Measurements from ENCODE around the gene EFHD2.

Gene EFHD2

GRCh38 chr1:15435239-15436077, 25.8 kb downstream of the EFHD2 start:
- TF ChIP-seq CTCF (conservative IDR thresholded peaks at IDR 0.05; ENCODE audit: low read length), result no peak
- no peak for DNase-seq (ENCODE audit: low read depth)
- no peak overlapping the region for H3K4me3 ChIP-seq (ENCODE audit: low read length)

GRCh38 chr1:15436881-15437442, 27.3 kb downstream of the EFHD2 start:
- TF ChIP-seq CTCF (conservative IDR thresholded peaks at IDR 0.05; ENCODE audit: low read length), result no peak
- no peak overlapping the region for H3K4me3 ChIP-seq (ENCODE audit: low read length)
- no peak for DNase-seq (ENCODE audit: low read depth)

GRCh38 chr1:15439325-15439724, 29.6 kb downstream of the EFHD2 start:
- no peak for DNase-seq (ENCODE audit: low read depth)
- TF ChIP-seq CTCF (conservative IDR thresholded peaks at IDR 0.05; ENCODE audit: low read length), result no peak

GRCh38 chr1:15440357-15440756, 30.7 kb downstream of the EFHD2 start:
- no peak for TF ChIP-seq CTCF (conservative IDR thresholded peaks at IDR 0.05; ENCODE audit: low read length)
- no peak overlapping the region for H3K4me3 ChIP-seq (ENCODE audit: low read length)
- no peak for DNase-seq (ENCODE audit: low read depth)

More at GRCh38 chr1:15439325-15439724, 29.6 kb downstream of the EFHD2 start:
- no peak overlapping the region for H3K4me3 ChIP-seq (ENCODE audit: low read length)

- no peak for TF ChIP-seq CTCF (conservative IDR thresholded peaks at IDR 0.05; ENCODE audit: low read length)
- DNase-seq (ENCODE audit: low read depth), result no peak
Measured at GRCh38 chr1:15441247-15441646, 31.6 kb downstream of the EFHD2 start.

GRCh38 chr1:15442119-15442518, 32.4 kb downstream of the EFHD2 start:
- no peak for DNase-seq (ENCODE audit: low read depth)
- no peak for TF ChIP-seq CTCF (conservative IDR thresholded peaks at IDR 0.05; ENCODE audit: low read length)
- H3K4me3 ChIP-seq (ENCODE audit: low read length), result no peak overlapping the region

More at GRCh38 chr1:15441247-15441646, 31.6 kb downstream of the EFHD2 start:
- no peak overlapping the region for H3K4me3 ChIP-seq (ENCODE audit: low read length)

- TF ChIP-seq CTCF (conservative IDR thresholded peaks at IDR 0.05; ENCODE audit: low read length), result no peak
- no peak for DNase-seq (ENCODE audit: low read depth)
Measured at GRCh38 chr1:15442759-15443158, 33.1 kb downstream of the EFHD2 start.

More at GRCh38 chr1:15442759-15443158, 33.1 kb downstream of the EFHD2 start:
- no peak overlapping the region for H3K4me3 ChIP-seq (ENCODE audit: low read length)

Measured in AG10803 (cell line).